HG03520 (cell line): Measurements from ENCODE around the gene CFAP68.

Experiments used
- ATAC-seq: cut with Tn5 transposase; IDR thresholded peaks from one replicate; pipeline ENCODE4 v1.9.1; 2021; ENCODE audit warnings: mild to moderate bottlenecking, moderate library complexity; ENCODE audit not compliant: unreplicated experiment

The CFAP68 gene, protein sequence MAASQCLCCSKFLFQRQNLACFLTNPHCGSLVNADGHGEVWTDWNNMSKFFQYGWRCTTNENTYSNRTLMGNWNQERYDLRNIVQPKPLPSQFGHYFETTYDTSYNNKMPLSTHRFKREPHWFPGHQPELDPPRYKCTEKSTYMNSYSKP

DNA sequence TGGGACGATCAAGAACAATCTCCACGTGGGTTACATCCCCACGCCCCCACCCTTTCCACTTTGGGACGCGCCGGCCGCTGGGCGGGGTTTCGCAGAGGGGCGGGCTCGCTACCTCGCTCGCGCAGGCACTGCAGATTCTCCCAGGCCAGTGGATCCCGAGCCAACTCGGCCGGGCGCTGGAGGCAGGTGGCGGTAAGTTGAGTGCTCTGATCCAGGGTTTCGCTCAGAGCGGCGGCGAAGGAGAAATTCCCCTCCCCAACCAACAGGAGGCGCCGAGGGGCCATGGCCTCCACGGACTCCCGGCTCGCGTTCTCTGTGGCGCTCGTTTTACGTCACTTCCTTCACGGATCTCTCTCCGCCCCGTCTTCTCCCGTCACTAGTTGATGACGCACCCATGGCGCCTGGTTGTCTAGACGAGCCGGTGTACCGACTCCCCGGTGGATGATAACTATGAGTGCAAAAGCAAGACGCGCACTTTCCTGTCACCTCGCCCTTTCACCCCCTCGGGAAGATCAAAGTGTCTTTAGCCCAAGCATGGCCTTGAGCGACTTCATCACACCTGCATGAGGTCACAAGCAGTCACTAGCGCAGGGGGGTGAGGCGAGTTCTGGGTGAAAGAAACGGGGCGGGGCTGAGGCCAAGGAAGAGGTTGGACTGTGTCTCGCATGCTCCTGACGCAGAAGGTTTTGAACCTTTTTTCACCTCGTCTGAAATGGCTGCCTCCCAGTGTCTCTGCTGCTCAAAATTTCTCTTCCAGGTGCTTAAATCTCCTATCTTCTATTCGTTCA, at the start of gene CFAP68, which contains the start of gene FDXACB1:
Gene CFAP68 (plus strand): TSS at position 693 of the 788 bp plus-strand sequence. CDS start 20 bp downstream, at position 713.
Gene FDXACB1 (minus strand): TSS at position 317 of the 788 bp plus-strand sequence. CDS start 33 bp downstream, at position 284.
- peak; percentile 86 for ATAC-seq

GRCh38 chr11:111833524-111833923, 45.8 kb upstream of the CFAP68 start:
- no peak for ATAC-seq

- no peak for ATAC-seq
Observed at GRCh38 chr11:111834432-111835163, 44.7 kb upstream of the CFAP68 start.

DNA sequence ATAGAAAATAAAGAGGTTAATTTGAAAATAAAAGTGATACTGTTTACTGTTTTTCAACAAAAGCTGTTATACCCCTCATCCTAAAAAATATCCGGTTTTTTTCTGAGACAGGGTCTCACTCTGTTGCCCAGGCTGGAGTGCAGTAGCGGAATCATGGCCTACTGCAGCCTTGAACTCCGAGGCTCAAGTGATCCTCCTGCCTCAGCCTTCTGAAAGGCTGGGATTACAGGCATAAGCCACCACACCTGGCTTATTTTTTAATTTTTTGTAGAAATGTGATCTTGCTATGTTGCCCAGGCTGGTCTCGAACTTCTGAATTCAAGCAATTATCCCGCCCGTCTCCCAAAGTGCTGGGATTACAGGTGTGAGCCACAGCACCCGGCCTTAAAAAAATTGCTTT, 43.7 kb upstream of the CFAP68 start:
- ATAC-seq: no peak

- no peak for ATAC-seq
Observed at GRCh38 chr11:111836162-111836561, 43.2 kb upstream of the CFAP68 start.

GRCh38 chr11:111836721-111837120, 42.6 kb upstream of the CFAP68 start:
- peak; percentile 49 for ATAC-seq

GRCh38 chr11:111837366-111837891, 41.9 kb upstream of the CFAP68 start:
- ATAC-seq: no peak

DNA sequence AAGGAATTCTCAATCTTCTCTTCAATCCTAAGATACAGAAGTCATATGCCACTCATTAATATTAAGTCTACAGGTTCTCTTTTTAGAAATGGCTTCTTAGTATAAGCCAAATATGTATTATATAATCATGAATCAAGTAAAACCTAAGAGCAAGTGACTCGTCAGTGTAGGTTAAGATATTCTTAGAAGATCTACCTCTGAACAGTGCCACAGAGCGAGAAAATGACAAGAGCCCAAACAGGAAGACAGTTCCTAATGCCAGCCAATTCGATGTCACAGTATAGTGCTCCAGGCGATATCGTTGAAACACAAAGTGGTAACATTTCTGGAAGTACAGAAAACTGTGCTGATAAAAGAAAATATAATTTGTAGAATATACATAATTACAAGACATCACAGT, 41.3 kb upstream of the CFAP68 start:
- ATAC-seq: no peak

- ATAC-seq: no peak
Observed at GRCh38 chr11:111840143-111840542, 39.2 kb upstream of the CFAP68 start.

DNA sequence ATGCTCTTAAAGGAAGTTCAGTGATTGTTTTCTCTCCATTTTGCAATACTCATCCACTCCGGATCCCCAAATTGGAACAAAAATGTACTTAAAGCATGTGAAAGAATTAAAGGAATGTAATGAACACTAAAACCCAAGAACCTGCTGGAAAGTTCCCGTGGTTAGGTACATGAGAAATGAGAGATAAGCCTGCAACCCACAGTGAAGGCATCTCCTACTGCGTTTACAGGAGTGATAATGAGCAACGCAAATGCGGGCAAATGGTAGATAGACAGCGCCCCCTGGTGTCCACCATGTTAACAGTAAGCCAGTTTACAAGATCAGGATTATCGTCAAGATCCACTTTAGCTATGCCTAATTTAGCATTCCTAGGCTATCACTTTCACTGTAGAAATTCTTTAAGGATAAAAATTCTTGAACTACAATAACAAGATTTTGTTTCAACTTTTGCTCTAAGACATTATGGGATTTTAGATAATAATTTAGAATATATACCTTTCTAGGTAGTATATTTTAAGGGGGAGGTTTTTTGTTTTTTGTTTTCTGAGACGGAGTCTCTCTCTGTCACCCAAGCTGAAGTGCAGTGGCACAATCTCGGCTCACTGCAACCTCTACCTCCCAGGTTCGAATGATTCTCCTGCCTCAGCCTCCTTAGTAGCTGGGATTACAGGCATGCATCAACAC, 37.8 kb upstream of the CFAP68 start:
- peak; percentile 70 for ATAC-seq

- ATAC-seq: no peak
Observed at GRCh38 chr11:111843661-111844060, 35.7 kb upstream of the CFAP68 start.

DNA sequence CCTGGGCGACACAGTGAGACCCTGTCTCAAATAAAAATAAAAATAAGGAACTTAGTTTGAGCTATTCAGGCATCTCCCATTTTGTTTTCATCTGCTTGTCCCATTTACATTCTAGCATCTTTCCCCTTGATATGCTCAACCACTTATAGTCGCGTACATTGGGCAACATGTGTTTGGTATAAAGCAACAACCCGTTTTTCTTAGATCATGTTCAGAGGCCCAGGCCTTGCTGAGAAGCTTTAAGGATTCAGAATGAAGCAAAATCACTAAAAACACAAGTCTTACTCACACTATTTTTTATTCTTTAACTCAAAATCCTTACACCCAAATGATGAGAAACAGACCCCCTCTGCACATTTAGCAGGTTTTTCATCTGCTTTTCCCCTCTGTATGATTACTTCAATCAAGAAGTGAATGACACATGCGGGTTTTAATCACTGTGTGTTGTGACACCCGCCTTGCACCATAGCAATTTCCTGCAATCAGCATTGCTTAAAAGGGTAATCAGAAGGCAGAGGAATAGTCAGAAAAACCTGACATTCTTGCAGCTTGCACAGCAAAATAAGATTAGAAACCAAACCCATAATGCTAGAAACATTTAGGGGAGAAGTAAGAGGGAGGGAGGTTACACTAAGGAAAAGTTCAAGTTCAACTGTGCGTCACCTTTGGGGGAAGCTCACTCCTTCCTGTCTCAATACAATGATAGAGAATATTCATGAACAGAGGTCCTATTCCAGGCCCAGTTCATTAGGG, 33.9 kb upstream of the CFAP68 start:
- ATAC-seq: no peak

GRCh38 chr11:111846063-111846462, 33.3 kb upstream of the CFAP68 start:
- ATAC-seq: no peak

- ATAC-seq: no peak
Observed at GRCh38 chr11:111846636-111847035, 32.7 kb upstream of the CFAP68 start.

DNA sequence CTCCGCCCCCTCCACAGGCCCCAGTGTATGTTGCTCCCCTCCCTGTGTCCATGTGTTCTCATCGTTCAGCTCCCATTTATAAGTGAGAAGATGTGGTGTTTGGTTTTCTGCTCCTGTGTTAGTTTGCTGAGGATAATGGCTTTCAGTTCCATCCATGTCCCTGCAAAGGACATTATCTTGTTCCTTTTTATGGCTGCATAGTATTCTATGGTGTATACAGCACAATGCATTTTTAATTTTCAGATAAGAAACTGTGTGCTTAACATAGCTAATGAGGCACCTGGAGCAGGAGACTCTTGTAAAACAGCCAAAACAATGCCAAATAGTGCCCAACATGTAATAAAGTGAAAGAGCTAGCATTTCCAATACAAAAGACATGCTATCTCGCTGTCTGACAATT, 29.7 kb upstream of the CFAP68 start:
- ATAC-seq: no peak

- no peak for ATAC-seq
Observed at GRCh38 chr11:111851067-111851466, 28.3 kb upstream of the CFAP68 start.

DNA sequence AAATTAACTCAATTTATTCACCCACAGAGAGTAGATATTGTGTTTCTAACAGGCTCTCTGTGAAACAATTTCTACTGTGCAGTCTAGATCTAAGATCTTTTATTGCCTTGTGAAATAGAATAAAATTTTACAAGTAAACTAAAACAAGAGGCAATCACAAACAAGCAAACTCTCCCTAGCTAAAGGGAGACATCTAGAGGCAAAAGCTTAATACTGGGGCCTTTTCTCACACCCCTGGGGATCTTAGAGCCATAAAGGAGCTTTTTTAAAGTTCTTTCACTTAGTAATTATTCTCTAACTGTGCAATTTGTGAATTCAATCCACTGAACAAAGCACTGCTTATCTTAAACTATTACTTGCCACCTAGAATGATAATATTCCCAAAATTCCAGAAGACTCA, 27.7 kb upstream of the CFAP68 start:
- no peak for ATAC-seq

DNA sequence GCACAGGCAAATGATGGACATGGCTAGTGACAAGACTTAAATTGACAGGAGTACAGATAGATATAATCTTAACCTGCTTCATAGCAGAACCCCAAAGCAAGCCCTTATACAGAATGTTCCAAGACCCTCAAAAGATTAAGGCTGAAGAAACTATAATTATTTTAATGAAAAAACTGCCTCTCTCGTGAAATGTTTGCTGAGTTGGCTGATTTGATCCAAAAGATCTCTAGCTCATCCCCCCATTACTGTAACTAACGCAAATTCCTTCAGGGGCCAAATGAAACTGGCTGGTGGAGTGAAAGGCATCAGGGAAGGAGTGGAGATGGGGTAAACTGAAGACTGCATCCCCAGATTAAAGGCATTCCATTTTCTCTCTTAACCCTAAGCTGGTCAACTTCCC, 27.2 kb upstream of the CFAP68 start:
- no peak for ATAC-seq

- no peak for ATAC-seq
Observed at GRCh38 chr11:111855506-111855905, 23.8 kb upstream of the CFAP68 start.

DNA sequence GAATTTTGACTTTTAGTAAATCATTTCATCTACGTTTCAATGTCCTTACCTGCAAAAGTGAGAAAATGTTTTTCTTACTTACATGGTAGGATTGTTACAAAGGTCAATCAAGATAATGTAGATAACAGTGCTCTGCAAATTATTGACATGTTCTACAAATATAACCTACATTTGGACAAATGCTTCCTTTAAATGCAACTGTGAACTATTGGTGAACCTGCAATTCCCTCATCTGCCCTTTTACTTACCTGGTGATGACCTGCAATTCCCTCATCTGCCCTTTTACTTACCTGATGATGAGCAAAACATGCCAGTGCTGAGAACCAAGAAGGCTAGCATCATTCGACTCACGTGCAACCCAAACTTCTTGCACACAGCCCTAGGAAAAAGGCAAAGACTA, 19.1 kb upstream of the CFAP68 start:
- no peak for ATAC-seq
